ENCODE measurements around the gene PLVAP. TPM values are rescaled to one million over a fixed set of nuclear protein-coding genes. Genes with fewer than 3 reads are reported as not detected.

The PLVAP gene
- total and polyA plus RNA-seq, 3 experiments from 2014 or later: not detected

- peaks cover 8% of the 10 kb centered on the region for H3K36me3 ChIP-seq (ENCODE audit: insufficient read depth, low read length)
Measured at GRCh38 chr19:17319473-17320238, 57.5 kb downstream of the PLVAP start.

GRCh38 chr19:17318966-17319365 is 58.2 kb downstream of the PLVAP start:
- no peaks in the 10 kb centered on the region for H3K9me3 ChIP-seq (ENCODE audit: low read length)
- no peak overlapping the region for H3K4me3 ChIP-seq (ENCODE audit: low read length)
- Mint-ChIP-seq H3K4me3 (no peak overlapping the region), H3K36me3 (peaks cover 0 to 59% (median 5%) of the 10 kb centered on the region in 3 donors), H3K27me3 (no peaks in the 10 kb centered on the region), H3K9me3 (no peaks in the 10 kb centered on the region), H3K4me1 (peaks cover 0 to 10% (median 9%) of the 10 kb centered on the region in 3 donors), H3K27ac (no peak overlapping the region)
- DNase-seq: no peak
- H3K36me3 ChIP-seq (ENCODE audit: insufficient read depth, low read length): peaks cover 15% of the 10 kb centered on the region
- H3K27ac ChIP-seq (ENCODE audit: low read depth, low read length): no peak overlapping the region
- ChIA-PET POLR2A (no interaction called here), CTCF (interaction anchor here (0.6 kb wide), 1 partner anchor 26 kb away, joined by 3 read pairs; no protein-coding TSS in a partner anchor)
- H3K4me1 ChIP-seq (ENCODE audit: insufficient read depth, low read length): no peaks in the 10 kb centered on the region
- H3K27me3 ChIP-seq (ENCODE audit: insufficient read depth, low read length, poor library complexity, severe bottlenecking): no peaks in the 10 kb centered on the region

More at GRCh38 chr19:17319473-17320238, 57.5 kb downstream of the PLVAP start:
- no peaks in the 10 kb centered on the region for H3K9me3 ChIP-seq (ENCODE audit: low read length)
- POLR2A ChIA-PET: no interaction called here
- no peaks in the 10 kb centered on the region for H3K27me3 Mint-ChIP-seq
- no peak overlapping the region for H3K4me3 ChIP-seq (ENCODE audit: low read length)
- no peaks in the 10 kb centered on the region for H3K9me3 Mint-ChIP-seq
- peaks cover 0 to 10% (median 9%) of the 10 kb centered on the region in 3 donors for H3K4me1 Mint-ChIP-seq
- no peak for DNase-seq
- peaks cover 0 to 52% (median 5%) of the 10 kb centered on the region in 3 donors for H3K36me3 Mint-ChIP-seq
- no peaks in the 10 kb centered on the region for H3K27me3 ChIP-seq (ENCODE audit: insufficient read depth, low read length, poor library complexity, severe bottlenecking)
- no peak overlapping the region for H3K4me3 Mint-ChIP-seq
- H3K27ac ChIP-seq (ENCODE audit: low read depth, low read length): no peak overlapping the region
- H3K27ac Mint-ChIP-seq: no peak overlapping the region
- CTCF ChIA-PET: no interaction called here
- H3K4me1 ChIP-seq (ENCODE audit: insufficient read depth, low read length): no peaks in the 10 kb centered on the region

GRCh38 chr19:17314007-17314593 is 63.0 kb downstream of the PLVAP start:
- CTCF ChIA-PET: interaction anchor here (0.9 kb wide), 1 partner anchor 92 kb away, joined by 3 read pairs; the partner anchor contains the start of gene BST2
- H3K9me3 Mint-ChIP-seq: no peaks in the 10 kb centered on the region

DNA sequence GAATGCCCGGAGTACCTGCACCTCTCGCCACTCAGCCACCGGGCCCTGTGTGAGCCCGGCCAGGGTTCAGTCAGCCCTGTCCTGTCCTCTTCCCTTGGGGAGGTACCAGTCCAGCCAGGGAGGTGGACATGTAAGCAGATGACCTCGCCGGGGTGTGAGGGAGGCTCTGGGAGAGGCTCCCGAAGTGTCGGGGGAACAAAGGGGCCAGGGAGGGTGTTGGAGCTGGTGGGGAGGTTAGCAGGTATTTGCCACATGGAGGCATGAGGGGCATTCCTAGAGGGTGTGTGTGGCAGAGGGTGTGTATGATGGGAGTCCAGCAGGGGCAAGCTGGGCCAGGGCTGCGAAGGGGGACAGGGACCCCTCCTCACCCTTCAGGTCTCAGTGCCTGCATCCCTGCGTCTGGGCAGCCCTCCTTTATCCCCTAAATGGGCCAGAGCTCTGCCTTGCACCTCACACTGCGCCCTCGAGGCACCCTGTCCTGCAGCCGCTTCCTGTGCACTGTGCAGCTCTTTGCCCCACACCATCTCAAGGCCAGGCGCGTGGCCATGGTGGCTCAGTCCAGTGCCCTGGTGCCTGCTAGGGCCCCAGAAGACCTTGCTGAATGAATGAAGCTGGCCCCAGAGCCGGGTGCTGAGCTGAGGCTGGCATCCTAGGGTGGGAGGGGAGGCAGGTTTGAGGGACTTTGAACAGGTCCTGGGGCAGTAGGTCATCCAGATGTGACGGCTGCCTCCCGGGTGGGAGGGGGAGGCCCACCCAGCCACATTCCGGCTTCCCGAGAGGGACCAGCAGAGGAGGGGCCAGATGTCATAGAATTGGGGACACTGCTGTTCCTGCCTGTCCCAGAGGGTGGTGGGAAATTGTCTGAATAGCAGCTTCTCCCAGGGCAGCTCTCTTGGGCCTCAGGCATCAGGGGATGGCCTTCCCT is 64.7 kb downstream of the PLVAP start:
- Mint-ChIP-seq H3K4me1 (peaks cover 29 to 36% (median 31%) of the 10 kb centered on the region in 3 donors), H3K36me3 (peaks cover 0 to 49% (median 0%) of the 10 kb centered on the region in 3 donors), H3K27me3 (peaks cover 0 to 2% of the 10 kb centered on the region in 2 donors), H3K27ac (no peak overlapping the region), H3K4me3 (peak overlapping the region in 1 of 7 donors; percentile 75), H3K9me3 (no peaks in the 10 kb centered on the region)
- ChIA-PET CTCF (interaction anchor here (0.6 to 1.4 kb wide), 5 partner anchors 20 to 115 kb away, joined by 3 read pairs; no protein-coding TSS in a partner anchor), POLR2A (interaction anchor here (0.5 to 0.6 kb wide), 2 partner anchors 24 to 127 kb away, joined by 3 to 9 read pairs; no protein-coding TSS in a partner anchor)
- Histone ChIP-seq H3K27me3 (ENCODE audit: insufficient read depth, low read length, poor library complexity, severe bottlenecking) (no peaks in the 10 kb centered on the region), H3K9me3 (ENCODE audit: low read length) (no peaks in the 10 kb centered on the region), H3K27ac (ENCODE audit: low read depth, low read length) (no peak overlapping the region), H3K36me3 (ENCODE audit: insufficient read depth, low read length) (peaks cover 20% of the 10 kb centered on the region), H3K4me1 (ENCODE audit: insufficient read depth, low read length) (peaks cover 14% of the 10 kb centered on the region), H3K4me3 (ENCODE audit: low read length) (no peak overlapping the region)
- no peak for DNase-seq

More at GRCh38 chr19:17314007-17314593, 63.0 kb downstream of the PLVAP start:
- H3K9me3 ChIP-seq (ENCODE audit: low read length): no peaks in the 10 kb centered on the region
- Mint-ChIP-seq H3K27me3 (peaks cover 0 to 2% of the 10 kb centered on the region in 2 donors), H3K4me3 (peak overlapping the region in 1 of 7 donors; percentile 33), H3K4me1 (peaks cover 21 to 27% (median 22%) of the 10 kb centered on the region in 3 donors), H3K27ac (no peak overlapping the region), H3K36me3 (peaks cover 0 to 55% (median 0%) of the 10 kb centered on the region in 3 donors)
- H3K27ac ChIP-seq (ENCODE audit: low read depth, low read length): no peak overlapping the region
- H3K36me3 ChIP-seq (ENCODE audit: insufficient read depth, low read length): peaks cover 20% of the 10 kb centered on the region
- H3K4me1 ChIP-seq (ENCODE audit: insufficient read depth, low read length): peaks cover 11% of the 10 kb centered on the region
- DNase-seq: no peak
- H3K4me3 ChIP-seq (ENCODE audit: low read length): no peak overlapping the region
- POLR2A ChIA-PET: no interaction called here
- H3K27me3 ChIP-seq (ENCODE audit: insufficient read depth, low read length, poor library complexity, severe bottlenecking): no peaks in the 10 kb centered on the region

- Mint-ChIP-seq H3K9me3 (no peaks in the 10 kb centered on the region), H3K4me3 (peak overlapping the region; percentile 26 to 83 (median 62)), H3K4me1 (peaks cover 29 to 38% (median 32%) of the 10 kb centered on the region in 3 donors), H3K27me3 (peaks cover 0 to 2% of the 10 kb centered on the region in 2 donors), H3K36me3 (peaks cover 0 to 43% (median 0%) of the 10 kb centered on the region in 3 donors), H3K27ac (peak overlapping the region in 5 of 8 donors; percentile 5 to 84 (median 81))
- Histone ChIP-seq H3K4me3 (ENCODE audit: low read length) (no peak overlapping the region), H3K27ac (ENCODE audit: low read depth, low read length) (no peak overlapping the region), H3K4me1 (ENCODE audit: insufficient read depth, low read length) (peaks cover 17% of the 10 kb centered on the region), H3K36me3 (ENCODE audit: insufficient read depth, low read length) (peaks cover 20% of the 10 kb centered on the region), H3K9me3 (ENCODE audit: low read length) (no peaks in the 10 kb centered on the region), H3K27me3 (ENCODE audit: insufficient read depth, low read length, poor library complexity, severe bottlenecking) (no peaks in the 10 kb centered on the region)
- CTCF ChIA-PET: interaction anchor here (1.4 kb wide), 1 partner anchor 35 kb away, joined by 3 read pairs; no protein-coding TSS in a partner anchor
- POLR2A ChIA-PET: no interaction called here
- no peak for DNase-seq
Measured at GRCh38 chr19:17311455-17312188, 65.5 kb downstream of the PLVAP start.

- Histone ChIP-seq H3K4me1 (ENCODE audit: insufficient read depth, low read length) (peaks cover 25% of the 10 kb centered on the region), H3K4me3 (ENCODE audit: low read length) (peak overlapping the region; percentile 93), H3K9me3 (ENCODE audit: low read length) (no peaks in the 10 kb centered on the region), H3K27me3 (ENCODE audit: insufficient read depth, low read length, poor library complexity, severe bottlenecking) (no peaks in the 10 kb centered on the region), H3K36me3 (ENCODE audit: insufficient read depth, low read length) (peaks cover 13% of the 10 kb centered on the region), H3K27ac (ENCODE audit: low read depth, low read length) (peak overlapping the region; percentile 89)
- POLR2A ChIA-PET: interaction anchor here (0.9 to 1.2 kb wide), 3 partner anchors 22 to 184 kb away, joined by 3 read pairs; no protein-coding TSS in a partner anchor
- DNase-seq: no peak
- CTCF ChIA-PET: interaction anchor here (1.5 to 2.1 kb wide), 4 partner anchors 15 to 36 kb away, joined by 3 to 13 read pairs (median 8); partner anchors contain the start of gene ANO8
- Mint-ChIP-seq H3K27ac (peak overlapping the region; percentile 75 to 98 (median 94)), H3K36me3 (peaks cover 0 to 38% (median 0%) of the 10 kb centered on the region in 3 donors), H3K4me3 (peak overlapping the region; percentile 94 to 99 (median 98)), H3K27me3 (peaks cover 0 to 2% of the 10 kb centered on the region in 2 donors), H3K4me1 (peaks cover 38 to 51% (median 41%) of the 10 kb centered on the region in 3 donors), H3K9me3 (no peaks in the 10 kb centered on the region)
Measured at GRCh38 chr19:17309965-17310461, 67.1 kb downstream of the PLVAP start.

Measured in CD8-positive, alpha-beta memory T cell (primary cell).